HG03064 (cell line): ENCODE measurements around the gene IGSF22.

Experiments
- ATAC-seq: cut with Tn5 transposase; IDR thresholded peaks from one replicate; pipeline ENCODE4 v1.9.1; 2021; ENCODE audit warnings: low read depth; ENCODE audit not compliant: unreplicated experiment

IGSF22 gene

DNA sequence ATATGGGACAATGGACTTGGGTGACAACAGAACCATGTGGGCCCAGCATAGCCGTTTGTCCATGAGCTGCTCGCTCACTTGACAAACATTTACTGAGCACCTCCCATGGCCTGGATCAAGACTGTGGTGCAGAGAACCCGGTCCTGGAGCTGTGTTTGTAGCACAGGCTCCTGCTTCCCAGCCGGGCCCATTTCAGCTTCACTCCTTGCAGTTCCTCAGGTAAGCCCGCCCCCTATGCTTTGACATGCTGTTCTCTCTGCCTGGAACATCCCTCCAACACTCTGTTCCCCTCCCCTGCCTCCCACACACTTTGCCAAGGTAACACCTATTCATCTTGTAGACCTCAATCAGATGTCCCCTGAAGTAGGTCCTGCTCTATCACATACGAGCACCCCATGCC is 19.3 kb upstream of the IGSF22 start:
- ATAC-seq: no peak

DNA sequence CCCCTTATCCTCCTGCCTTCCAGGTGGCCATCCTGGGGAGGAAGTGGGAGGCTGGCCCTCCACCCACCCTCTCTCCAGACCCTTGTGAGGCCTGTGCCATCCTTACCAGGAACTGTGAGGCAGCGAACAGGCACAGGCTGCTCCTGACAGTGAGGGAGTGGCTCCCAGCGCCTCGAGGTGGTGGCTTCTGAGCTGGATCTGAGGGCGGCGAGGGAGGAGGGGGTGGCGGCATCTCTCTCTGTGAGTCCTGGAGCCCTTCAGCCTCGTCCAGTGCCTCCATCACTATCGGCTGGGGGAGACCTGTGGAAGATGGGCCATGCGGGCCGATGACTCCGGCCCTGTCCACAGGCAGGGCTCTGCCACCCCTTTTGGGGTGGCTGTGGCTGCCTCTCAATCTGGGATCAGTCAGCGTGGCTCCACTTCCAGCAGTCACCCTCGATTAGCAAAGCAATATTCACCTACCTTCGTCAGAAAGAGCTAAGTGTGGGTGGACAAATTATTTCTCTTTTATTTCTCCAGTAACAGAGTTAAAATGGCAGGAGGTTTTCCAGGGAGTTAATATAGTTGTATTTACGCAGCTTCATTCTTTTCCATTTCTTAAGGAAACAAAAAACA is 18.0 kb upstream of the IGSF22 start:
- no peak for ATAC-seq

- ATAC-seq: no peak
These were observed 17.4 kb upstream of the IGSF22 start for GRCh38 chr11:18743365-18743764.

DNA sequence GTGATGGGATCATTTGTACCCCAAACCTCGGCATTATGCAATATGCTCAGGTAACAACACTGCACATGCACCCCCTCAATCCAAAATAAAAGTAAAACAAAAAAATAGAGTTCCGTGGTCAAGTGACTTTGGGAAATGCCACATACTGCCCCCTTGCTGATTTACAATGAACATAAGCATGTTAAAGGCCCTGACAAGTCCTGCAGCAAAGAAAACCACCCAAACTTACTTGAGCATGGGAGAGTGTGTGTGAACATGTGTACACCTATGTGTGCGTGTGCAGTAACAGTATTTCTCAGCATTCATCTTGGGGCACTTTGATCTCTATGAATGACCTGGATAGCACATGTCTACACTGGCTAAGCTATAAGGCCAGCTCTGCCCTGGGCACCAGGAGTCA is 15.8 kb upstream of the IGSF22 start:
- ATAC-seq: no peak

DNA sequence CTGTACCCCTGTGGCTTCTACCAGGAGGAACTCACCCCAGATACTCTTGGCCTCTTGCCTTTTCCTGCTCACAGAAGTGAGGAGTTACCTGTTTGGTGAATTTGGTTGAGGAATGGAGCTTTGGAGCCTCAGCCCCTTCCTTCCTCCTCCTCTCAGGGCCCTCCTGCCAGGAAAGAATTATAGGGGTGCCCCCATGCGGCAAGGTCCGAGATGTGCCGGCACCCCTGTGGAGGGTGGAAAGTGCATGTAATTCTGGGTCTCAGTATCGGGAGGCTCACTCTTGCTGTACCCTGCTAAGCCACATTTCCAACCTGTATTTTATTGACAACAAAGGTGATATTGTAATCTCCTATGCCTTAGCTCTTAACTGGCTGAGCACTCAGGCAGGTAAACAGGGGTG is 13.7 kb upstream of the IGSF22 start:
- no peak for ATAC-seq

GRCh38 chr11:18737642-18738041 is 11.7 kb upstream of the IGSF22 start:
- no peak for ATAC-seq

GRCh38 chr11:18736590-18737148 is 10.7 kb upstream of the IGSF22 start:
- ATAC-seq: no peak

DNA sequence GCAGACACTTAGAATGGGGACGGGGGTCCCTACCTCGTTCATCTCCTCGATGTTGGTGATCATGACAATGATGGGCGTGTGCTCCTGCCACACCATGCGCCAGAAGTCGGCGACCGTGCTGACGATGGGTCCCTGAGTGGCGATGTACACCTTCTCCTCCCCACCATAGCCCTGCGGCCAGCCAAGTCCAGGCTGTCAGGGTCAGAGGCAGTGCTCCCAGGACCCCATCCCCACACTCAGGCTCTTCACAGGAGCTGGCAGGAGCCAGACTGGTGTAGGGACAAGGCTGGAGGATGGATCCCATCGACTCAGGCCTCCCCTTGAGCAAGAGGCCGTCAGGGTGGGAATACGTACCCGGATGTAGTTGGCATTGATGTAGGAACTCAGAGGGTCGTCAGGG is 7.2 kb upstream of the IGSF22 start:
- no peak for ATAC-seq

DNA sequence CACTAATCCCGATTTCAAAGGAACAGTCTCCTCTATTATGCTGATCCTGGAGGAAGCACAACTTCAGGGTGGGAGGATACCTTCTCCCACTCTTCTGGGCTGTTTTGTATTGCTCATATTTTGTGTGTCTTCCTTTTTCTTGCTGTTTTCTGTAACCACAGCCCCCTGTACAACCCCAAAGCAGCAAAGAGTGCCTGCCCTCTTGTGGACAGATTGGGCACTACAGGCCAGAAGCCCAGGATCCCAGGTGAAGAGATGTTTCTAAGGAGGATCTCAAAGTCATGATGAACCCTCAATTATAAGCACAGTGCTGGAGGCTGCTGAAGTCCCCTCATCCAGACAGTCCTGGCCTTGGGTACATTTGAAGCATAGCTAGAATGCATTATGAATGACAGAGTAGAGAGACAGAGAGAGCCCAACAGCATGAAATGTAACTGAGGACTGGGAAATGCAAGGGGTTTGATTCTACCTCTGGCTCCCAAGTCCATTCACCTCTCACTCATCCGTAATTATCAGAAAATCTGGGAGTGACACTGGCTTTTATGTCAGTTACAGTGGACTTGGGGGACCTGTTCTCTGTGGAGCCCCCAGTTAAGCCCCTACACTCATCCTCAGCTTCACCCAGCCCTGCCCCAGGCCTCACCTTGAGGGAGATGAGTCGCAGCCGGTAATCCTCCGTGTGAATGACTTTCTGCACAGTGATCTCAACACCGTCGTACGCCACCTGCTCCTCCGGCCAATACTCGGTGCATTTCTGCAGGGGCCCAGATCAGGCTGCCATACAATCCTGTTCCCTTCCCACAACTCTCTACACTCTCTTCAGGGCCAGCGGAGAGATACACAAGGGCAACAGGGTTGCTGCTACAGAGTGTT is 6.2 kb upstream of the IGSF22 start:
- no peak for ATAC-seq

DNA sequence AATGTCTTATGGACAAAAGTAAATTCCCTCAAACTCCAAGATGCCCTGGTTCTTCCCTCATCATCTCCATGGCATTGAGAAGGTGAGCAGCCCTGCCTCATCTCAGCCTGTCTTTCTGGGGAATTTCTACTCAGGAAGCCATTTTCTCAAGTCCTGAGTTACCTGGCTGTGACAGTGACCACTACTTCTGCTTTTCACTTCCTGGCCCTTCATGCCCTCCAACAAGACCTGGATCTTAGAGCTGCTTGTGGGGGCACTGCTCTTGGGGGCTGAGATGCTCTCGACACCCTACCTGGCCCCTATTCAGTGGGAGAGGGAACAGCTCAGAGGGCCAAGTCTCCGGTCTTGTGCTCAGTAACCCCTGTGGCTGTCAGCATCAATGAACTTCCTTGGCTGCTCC is 5.5 kb upstream of the IGSF22 start:
- no peak for ATAC-seq

GRCh38 chr11:18730020-18730419 is 4.0 kb upstream of the IGSF22 start:
- ATAC-seq: no peak

GRCh38 chr11:18729426-18729825 is 3.4 kb upstream of the IGSF22 start:
- no peak for ATAC-seq

DNA sequence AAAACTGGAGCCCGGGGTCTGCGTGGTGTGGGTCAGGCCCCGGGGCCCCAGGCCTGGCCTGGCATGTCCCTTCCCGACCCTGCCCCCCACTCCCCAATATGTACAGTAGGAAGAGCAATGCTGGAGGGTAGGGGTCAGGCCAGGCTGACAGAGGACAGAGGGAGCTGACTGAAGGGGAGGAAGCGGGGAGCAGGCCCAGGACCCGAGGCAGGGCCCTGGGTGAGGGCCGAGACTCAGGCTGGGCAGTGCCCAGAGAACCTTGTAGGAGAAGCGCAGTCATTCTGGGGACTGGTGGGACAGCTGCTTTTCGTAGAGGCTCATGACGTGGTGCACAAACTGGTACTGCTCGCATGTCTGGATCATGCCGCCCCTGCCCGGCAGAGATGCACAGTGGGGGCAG is 2.7 kb upstream of the IGSF22 start:
- no peak for ATAC-seq

DNA sequence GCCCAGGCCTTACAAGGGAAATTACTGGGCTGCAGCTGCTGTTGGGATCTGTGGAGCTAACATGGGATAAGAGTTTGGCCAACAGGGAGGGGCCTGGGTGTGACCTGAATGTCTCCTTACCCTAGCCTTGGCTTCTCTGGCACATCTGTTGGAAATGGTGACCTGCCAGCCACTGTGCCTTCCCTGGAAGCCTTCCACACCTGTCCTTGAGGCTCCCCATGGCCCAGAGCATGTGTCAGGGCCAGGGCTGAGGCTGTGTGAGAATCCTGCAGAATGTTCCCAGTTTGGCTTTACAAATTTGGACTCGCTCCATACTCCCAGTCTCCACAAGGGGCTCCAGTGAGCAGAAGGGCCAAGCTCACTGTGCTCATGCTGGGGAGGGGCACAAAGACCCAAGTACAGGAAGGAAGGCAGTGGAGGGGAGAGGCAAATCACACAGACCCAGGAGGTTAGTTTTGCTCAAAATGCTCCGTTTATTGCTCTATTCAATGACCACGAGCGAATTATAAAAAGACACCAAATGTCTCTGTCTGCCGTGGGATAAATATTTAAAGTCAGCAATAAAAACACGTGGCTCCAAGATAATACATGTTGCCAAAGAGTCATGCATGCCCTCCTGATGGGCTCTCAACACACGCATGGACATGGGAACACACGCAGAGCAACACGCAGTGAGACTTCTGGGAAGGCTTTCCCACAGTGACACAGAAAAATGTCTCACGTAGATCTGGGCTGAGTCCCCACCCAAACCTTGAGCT is 1.7 kb upstream of the IGSF22 start:
- ATAC-seq: no peak

DNA sequence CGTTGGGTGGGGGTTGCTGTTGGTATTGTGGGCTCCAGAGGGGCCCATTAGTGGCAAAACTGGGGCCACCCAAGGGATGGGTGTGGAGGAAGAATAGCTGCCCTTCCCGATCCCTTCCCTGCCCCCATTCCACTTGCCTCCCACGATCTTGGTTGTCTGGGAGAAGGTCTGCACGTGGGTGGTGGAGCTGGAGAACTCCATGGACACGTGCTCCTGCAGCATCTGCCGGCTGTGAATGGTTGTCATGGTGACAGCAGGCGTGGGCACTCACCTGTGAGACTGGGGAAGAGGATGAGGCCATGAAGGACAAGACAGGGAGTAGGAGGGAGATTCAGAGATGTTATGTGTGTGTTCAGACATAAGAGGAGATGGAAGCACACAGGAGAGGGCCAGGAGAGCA is 2.0 kb downstream of the IGSF22 start:
- ATAC-seq: no peak

DNA sequence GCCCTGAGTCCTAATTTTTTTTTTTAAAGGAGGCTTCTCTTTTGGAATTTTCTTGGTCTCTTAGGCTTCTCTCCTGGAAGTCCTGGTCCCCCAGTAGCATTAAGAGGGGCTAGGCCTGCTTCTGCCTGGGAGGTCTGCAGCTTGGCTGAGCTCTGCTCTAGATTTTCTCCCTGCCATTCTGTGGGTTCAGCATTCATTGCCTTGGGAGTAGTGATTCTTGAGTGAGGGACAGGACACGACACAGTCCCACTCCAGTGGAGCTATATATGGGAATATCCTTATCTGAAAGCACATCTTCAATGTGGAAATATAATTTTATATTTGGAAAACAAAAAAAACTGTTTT is 3.7 kb downstream of the IGSF22 start:
- ATAC-seq: no peak

- ATAC-seq: no peak
These were observed 4.3 kb downstream of the IGSF22 start for GRCh38 chr11:18721561-18722292.

GRCh38 chr11:18720808-18721560 is 5.0 kb downstream of the IGSF22 start:
- no peak for ATAC-seq

- ATAC-seq: no peak
These were observed 5.7 kb downstream of the IGSF22 start for GRCh38 chr11:18720091-18720807.
